ENCODE results near the gene TPM1.

DNA sequence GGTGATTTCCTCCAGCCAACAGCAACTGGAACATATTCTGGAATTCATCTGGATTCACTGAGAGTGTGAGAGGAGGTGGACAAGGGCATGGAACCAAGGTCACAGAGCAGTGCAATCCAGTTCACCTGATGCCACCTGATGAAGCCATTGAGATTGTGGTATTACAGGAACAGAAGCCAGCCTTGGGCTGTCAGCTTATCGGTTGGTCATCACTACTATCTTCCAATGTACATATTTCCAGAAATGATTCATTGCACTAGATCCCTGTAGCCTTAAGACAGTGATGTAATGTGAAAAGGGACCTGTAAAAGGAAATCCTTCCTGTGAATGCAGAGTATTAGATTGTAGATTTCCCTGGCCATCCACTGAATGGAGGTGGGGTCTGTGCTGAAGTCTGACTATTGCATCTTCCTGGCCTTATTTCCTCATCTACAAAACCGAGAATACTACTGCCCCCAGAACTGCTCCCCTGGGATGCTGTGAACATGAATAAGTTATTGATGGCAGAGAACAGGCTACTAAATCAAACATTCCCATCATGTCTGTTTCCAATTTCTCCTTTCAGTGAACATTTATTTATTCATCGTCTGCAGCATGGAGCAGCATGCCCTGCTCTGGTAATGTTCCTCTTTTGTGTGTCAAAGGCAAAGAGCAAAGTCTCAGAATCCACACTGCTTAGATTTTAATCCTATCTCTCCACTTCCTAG, 47.4 kb upstream of the TPM1 start:
- TF ChIP-seq TCF7 (IDR thresholded peaks at IDR 0.05; ENCODE audit: borderline replicate concordance) (no peak), POLR2A (conservative IDR thresholded peaks at IDR 0.05) (no peak), FOSL1 (tag; conservative IDR thresholded peaks at IDR 0.05) (no peak), CSDE1 (IDR thresholded peaks at IDR 0.05) (no peak), MEIS2 (IDR thresholded peaks at IDR 0.05; ENCODE audit: partially characterized antibody) (no peak), POLR2AphosphoS5 (IDR thresholded peaks at IDR 0.05; ENCODE audit: control insufficient read depth, insufficient read depth, low read depth, low read length) (no peak), ZNF507 (tag; conservative IDR thresholded peaks at IDR 0.05) (no peak), PYGO2 (tag; IDR thresholded peaks at IDR 0.05) (no peak), ZNF551 (CRISPR knock-in tag; IDR thresholded peaks at IDR 0.05) (no peak), SRSF7 (optimal IDR thresholded peaks at IDR 0.05; ENCODE audit: low read depth, low read length) (no peak), ZBED1 (IDR thresholded peaks at IDR 0.05) (no peak)
- TF ChIP-seq, protein P1, sequence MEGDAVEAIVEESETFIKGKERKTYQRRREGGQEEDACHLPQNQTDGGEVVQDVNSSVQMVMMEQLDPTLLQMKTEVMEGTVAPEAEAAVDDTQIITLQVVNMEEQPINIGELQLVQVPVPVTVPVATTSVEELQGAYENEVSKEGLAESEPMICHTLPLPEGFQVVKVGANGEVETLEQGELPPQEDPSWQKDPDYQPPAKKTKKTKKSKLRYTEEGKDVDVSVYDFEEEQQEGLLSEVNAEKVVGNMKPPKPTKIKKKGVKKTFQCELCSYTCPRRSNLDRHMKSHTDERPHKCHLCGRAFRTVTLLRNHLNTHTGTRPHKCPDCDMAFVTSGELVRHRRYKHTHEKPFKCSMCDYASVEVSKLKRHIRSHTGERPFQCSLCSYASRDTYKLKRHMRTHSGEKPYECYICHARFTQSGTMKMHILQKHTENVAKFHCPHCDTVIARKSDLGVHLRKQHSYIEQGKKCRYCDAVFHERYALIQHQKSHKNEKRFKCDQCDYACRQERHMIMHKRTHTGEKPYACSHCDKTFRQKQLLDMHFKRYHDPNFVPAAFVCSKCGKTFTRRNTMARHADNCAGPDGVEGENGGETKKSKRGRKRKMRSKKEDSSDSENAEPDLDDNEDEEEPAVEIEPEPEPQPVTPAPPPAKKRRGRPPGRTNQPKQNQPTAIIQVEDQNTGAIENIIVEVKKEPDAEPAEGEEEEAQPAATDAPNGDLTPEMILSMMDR (IDR thresholded peaks at IDR 0.05 in 2 of 3, conservative IDR thresholded peaks at IDR 0.05 in 1 of 3; ENCODE audit: insufficient read depth in 2 of 3, low read depth in 1 of 3, low read length in 3 of 3): no peak
- TF ChIP-seq, protein P2, sequence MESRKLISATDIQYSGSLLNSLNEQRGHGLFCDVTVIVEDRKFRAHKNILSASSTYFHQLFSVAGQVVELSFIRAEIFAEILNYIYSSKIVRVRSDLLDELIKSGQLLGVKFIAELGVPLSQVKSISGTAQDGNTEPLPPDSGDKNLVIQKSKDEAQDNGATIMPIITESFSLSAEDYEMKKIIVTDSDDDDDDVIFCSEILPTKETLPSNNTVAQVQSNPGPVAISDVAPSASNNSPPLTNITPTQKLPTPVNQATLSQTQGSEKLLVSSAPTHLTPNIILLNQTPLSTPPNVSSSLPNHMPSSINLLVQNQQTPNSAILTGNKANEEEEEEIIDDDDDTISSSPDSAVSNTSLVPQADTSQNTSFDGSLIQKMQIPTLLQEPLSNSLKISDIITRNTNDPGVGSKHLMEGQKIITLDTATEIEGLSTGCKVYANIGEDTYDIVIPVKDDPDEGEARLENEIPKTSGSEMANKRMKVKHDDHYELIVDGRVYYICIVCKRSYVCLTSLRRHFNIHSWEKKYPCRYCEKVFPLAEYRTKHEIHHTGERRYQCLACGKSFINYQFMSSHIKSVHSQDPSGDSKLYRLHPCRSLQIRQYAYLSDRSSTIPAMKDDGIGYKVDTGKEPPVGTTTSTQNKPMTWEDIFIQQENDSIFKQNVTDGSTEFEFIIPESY (CRISPR knock-in tag; IDR thresholded peaks at IDR 0.05): no peak
- TF ChIP-seq, protein P3, sequence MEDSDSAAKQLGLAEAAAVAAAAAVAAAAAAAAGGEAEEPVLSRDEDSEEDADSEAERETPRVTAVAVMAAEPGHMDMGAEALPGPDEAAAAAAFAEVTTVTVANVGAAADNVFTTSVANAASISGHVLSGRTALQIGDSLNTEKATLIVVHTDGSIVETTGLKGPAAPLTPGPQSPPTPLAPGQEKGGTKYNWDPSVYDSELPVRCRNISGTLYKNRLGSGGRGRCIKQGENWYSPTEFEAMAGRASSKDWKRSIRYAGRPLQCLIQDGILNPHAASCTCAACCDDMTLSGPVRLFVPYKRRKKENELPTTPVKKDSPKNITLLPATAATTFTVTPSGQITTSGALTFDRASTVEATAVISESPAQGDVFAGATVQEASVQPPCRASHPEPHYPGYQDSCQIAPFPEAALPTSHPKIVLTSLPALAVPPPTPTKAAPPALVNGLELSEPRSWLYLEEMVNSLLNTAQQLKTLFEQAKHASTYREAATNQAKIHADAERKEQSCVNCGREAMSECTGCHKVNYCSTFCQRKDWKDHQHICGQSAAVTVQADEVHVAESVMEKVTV (CRISPR knock-in tag; IDR thresholded peaks at IDR 0.05): no peak
